HepG2 (cell line): ENCODE data around the gene NGFR. TPM values are rescaled to one million over a fixed set of nuclear protein-coding genes. Genes with fewer than 3 reads are reported as not detected.

Experiments used
- ATAC-seq: fragments of 200-7000 bp; cut with Tn5 transposase; 3 replicates; pipeline ENCODE4 v1.9.1; 2020; ENCODE audit warnings: mild to moderate bottlenecking, moderate library complexity
- BruUV-seq: library from RNA; stranded (reverse); fragments of 400-500 nt; replicated peaks from 2 replicates; lab custom pipeline; 2021; lab: Mats Ljungman, UMichigan
- CTCF ChIA-PET: fragments of 300-600 bp; formaldehyde crosslinking; extraction: SDS; loops from one replicate; lab custom pipeline; 2021; ENCODE audit warnings: low total read pairs, inconsistent platforms, low intra/inter-chr PET ratio; lab: Yijun Ruan, JAX
- POLR2A ChIA-PET: fragments of 350-600 bp; sonication (Branson Sonifier 250); formaldehyde crosslinking; loops from one replicate; lab custom pipeline; 2020; ENCODE audit warnings: antibody characterized with exemption, inconsistent platforms; lab: Yijun Ruan, JAX
- DNase-seq: peaks from one replicate; pipeline ENCODE4 v3.0.0-alpha.2; 2015; ENCODE audit warnings: low spot score
- FAIRE-seq: peaks from 3 replicates; lab custom pipeline; 2011; peaks lifted over from hg19 to GRCh38; lab: Jason Lieb, UNC
- H2AFZ ChIP-seq: one replicate; pipeline ENCODE4 v1.6.1; 2011; ENCODE audit warnings: low read length, inconsistent platforms
- H3K27ac ChIP-seq: fragments of 300-600 bp; 3 replicates; pipeline ENCODE4 v1.8.0; 2011; ENCODE audit warnings: mixed run types, mild to moderate bottlenecking, mixed read lengths, low read length, inconsistent platforms; ENCODE audit not compliant: insufficient read depth; ENCODE audit errors: extremely low read length
- H3K27me3 ChIP-seq, 2 experiments: fragments of 200-600 bp in 1 of 2; 2 replicates in 1 of 2; 3 replicates in 1 of 2; pipeline versions ENCODE4 v1.6.0 to v1.8.0; 2011; ENCODE audit warnings: low read length in 2 of 2, mild to moderate bottlenecking in 2 of 2, moderate library complexity in 2 of 2, inconsistent platforms in 1 of 2; ENCODE audit not compliant: insufficient read depth in 2 of 2, control insufficient read depth in 1 of 2
- H3K36me3 ChIP-seq, 2 experiments: fragments of 200-600 bp in 1 of 2; replicated peaks in 1 of 2; 2 replicates in 1 of 2; 3 replicates in 1 of 2; pipeline versions ENCODE4 v1.5.1 to v1.8.0; 2011; ENCODE audit warnings: low read length in 2 of 2, inconsistent platforms in 1 of 2; ENCODE audit not compliant: insufficient read depth in 2 of 2, control insufficient read depth in 1 of 2
- H3K4me1 ChIP-seq: 2 replicates; pipeline ENCODE4 v1.5.1; 2012; ENCODE audit warnings: low read length, inconsistent platforms; ENCODE audit not compliant: insufficient read depth
- H3K4me2 ChIP-seq: 2 replicates; pipeline ENCODE4 v1.6.0; 2011; ENCODE audit warnings: low read depth, low read length, inconsistent platforms
- H3K4me3 ChIP-seq, 3 experiments: fragments of 200-600 bp in 1 of 3; sonication (generic), shearing (Covaris generic) in 1 of 3; replicated peaks in 1 of 3; 2 replicates each; pipeline ENCODE4 v1.5.1; 2011 to 2016; ENCODE audit warnings: low read length in 3 of 3, inconsistent platforms in 2 of 3, low read depth in 2 of 3, mild to moderate bottlenecking in 2 of 3, control low read depth in 1 of 3, mixed read lengths in 1 of 3; ENCODE audit not compliant: insufficient read depth in 1 of 3
- H3K79me2 ChIP-seq: one replicate; pipeline ENCODE4 v1.6.1; 2011; ENCODE audit warnings: low read length, inconsistent platforms; ENCODE audit not compliant: insufficient read depth
- H3K9ac ChIP-seq: 2 replicates; pipeline ENCODE4 v1.6.0; 2011; ENCODE audit warnings: mild to moderate bottlenecking, low read depth, low read length, inconsistent platforms; ENCODE audit not compliant: insufficient read depth
- H3K9me3 ChIP-seq: 2 replicates; pipeline ENCODE4 v1.5.1; 2012; ENCODE audit warnings: mild to moderate bottlenecking, low read length
- H4K20me1 ChIP-seq: 2 replicates; pipeline ENCODE4 v1.6.0; 2011; ENCODE audit warnings: inconsistent platforms, mild to moderate bottlenecking, low read length, moderate library complexity; ENCODE audit not compliant: insufficient read depth
- CHCHD3 ChIP-seq: sonication (generic); formaldehyde crosslinking; IDR thresholded peaks from 2 replicates; pipeline ENCODE4 v1.8.0; 2022; ENCODE audit warnings: mild to moderate bottlenecking, missing genetic modification reagents, moderate library complexity
- HOXA5 ChIP-seq: sonication (generic); formaldehyde crosslinking; IDR thresholded peaks from 2 replicates; pipeline ENCODE4 v1.4.0; 2020; ENCODE audit warnings: missing genetic modification reagents
- KMT2A ChIP-seq: sonication (generic); formaldehyde crosslinking; IDR thresholded peaks from 2 replicates; pipeline ENCODE4 v1.4.0; 2020; ENCODE audit warnings: missing genetic modification reagents
- PRDM10 ChIP-seq: sonication (generic); formaldehyde crosslinking; IDR thresholded peaks from 2 replicates; pipeline ENCODE4 v1.4.0; 2020; ENCODE audit warnings: low read depth, missing genetic modification reagents
- RBFOX2 ChIP-seq: fragments of 200-400 bp; formaldehyde crosslinking; IDR thresholded peaks from 2 replicates; pipeline ENCODE4 v1.6.1; 2017; ENCODE audit warnings: low read depth, mild to moderate bottlenecking, low read length
- RELA ChIP-seq: sonication (generic); formaldehyde crosslinking; IDR thresholded peaks from 2 replicates; pipeline ENCODE4 v1.4.0; 2020; ENCODE audit warnings: missing genetic modification reagents
- THAP8 ChIP-seq: sonication (generic); formaldehyde crosslinking; IDR thresholded peaks from 2 replicates; pipeline ENCODE4 v1.5.1; 2020; ENCODE audit warnings: missing genetic modification reagents, mild to moderate bottlenecking, borderline replicate concordance
- TOE1 ChIP-seq: sonication (generic); formaldehyde crosslinking; IDR thresholded peaks from 2 replicates; pipeline ENCODE4 v1.4.0; 2020; ENCODE audit warnings: mild to moderate bottlenecking, missing genetic modification reagents
- ZBTB4 ChIP-seq: sonication (generic); formaldehyde crosslinking; IDR thresholded peaks from 2 replicates; pipeline ENCODE4 v1.4.0; 2020; ENCODE audit warnings: missing genetic modification reagents, mild to moderate bottlenecking, borderline replicate concordance
- WGBS: methylation state at CpG from one replicate; pipeline ENCODE4 v1.1.6; 2017; ENCODE audit warnings: low lambda C conversion rate; 5-methylcytosine and 5-hydroxymethylcytosine counted together
- in situ Hi-C: cut with HindIII; loops from 2 replicates; pipeline ENCODE4 v1.10.0; 2017; ENCODE audit warnings: low pct_unique_long_range_greater_than_20kb; ENCODE audit not compliant: extremely low pct_ligation_motif_present
- intact Hi-C: fragments of 100-400 bp; cut with micrococcal nuclease; formaldehyde crosslinking; loops from one replicate; pipeline ENCODE4 v1.10.0; 2022; ENCODE audit not compliant: unreplicated experiment
- polyA plus RNA-seq, 8 experiments: library from polyadenylated mRNA; depleted of rRNA in 3 of 8; stranded (reverse) in 7 of 8; unstranded in 1 of 8; fragments of >200 nt; fragmentation: Illumina TruSeq in 4 of 8; extraction: Trizol in 4 of 8; gene quantifications; 2 replicates each; pipeline versions ENCODE4 v1.2.1 to v1.2.3, GENCODE V29; 2011 to 2016; ENCODE audit warnings: low read depth in 4 of 8, missing spikeins in 1 of 8, mixed read lengths in 1 of 8; ENCODE audit not compliant: insufficient read depth in 1 of 8
- total RNA-seq, 5 experiments: library from RNA; depleted of rRNA; stranded (reverse); fragments of >200 nt; fragmentation: Illumina TruSeq; extraction: Trizol; gene quantifications; 2 replicates each; pipeline ENCODE4 v1.2.3, GENCODE V29; 2016; ENCODE audit warnings: low read depth in 1 of 5

NGFR gene
- total and polyA plus RNA-seq, 2 of the 13 experiments (the other 11 are each of a cell fraction or from before 2014, with no cell fraction given) = 1.1 to 1.8 TPM

GRCh38 chr17:49518346-49519078 is 23.4 kb downstream of the NGFR start:
- WGBS = 37% methylated on average over 6 of the region's 6 CpGs
- no peaks in the 10 kb centered on the region for H3K79me2 ChIP-seq
- H3K4me3 ChIP-seq = no peak overlapping the region
- TF ChIP-seq CHCHD3 (no peak), RBFOX2 (no peak), THAP8 (CRISPR knock-in tag) (no peak), TOE1 (CRISPR knock-in tag) (no peak), HOXA5 (no peak), PRDM10 (no peak), ZBTB4 (CRISPR knock-in tag) (no peak), KMT2A (CRISPR knock-in tag) (no peak), RELA (CRISPR knock-in tag) (no peak)
- TF ChIP-seq, all 625 proteins: peak for 0
- Histone ChIP-seq H3K36me3 (no peaks in the 10 kb centered on the region), H3K4me2 (no peak overlapping the region), H4K20me1 (no peaks in the 10 kb centered on the region), H3K27ac (no peak overlapping the region), H3K27me3 (peaks cover 0 to 29% of the 10 kb centered on the region in 2 experiments), H3K4me1 (peaks cover 27% of the 10 kb centered on the region), H2AFZ (no peak overlapping the region), H3K9ac (no peak overlapping the region), H3K9me3 (no peaks in the 10 kb centered on the region)
- no TSS peak for BruUV-seq
- DNase-seq = no peak
- intact Hi-C loops = no loop called here
- CTCF ChIA-PET = no interaction called here
- no peak for ATAC-seq
- in situ Hi-C loops = no loop called here
- FAIRE-seq = no peak
- POLR2A ChIA-PET = no interaction called here
